Neural cell (in vitro differentiated cells): ENCODE measurements around the gene ARHGEF7.

Source experiments
- RAD21 ChIP-seq: fragments of 450-650 bp; conservative IDR thresholded peaks from 2 replicates; pipeline ENCODE4 v1.6.1; 2014; ENCODE audit warnings: antibody characterized with exemption, mild to moderate bottlenecking, moderate library complexity
- REST ChIP-seq: IDR thresholded peaks from 2 replicates; pipeline ENCODE4 v1.6.1; 2012; ENCODE audit warnings: borderline replicate concordance

- TF ChIP-seq REST (no peak), RAD21 (no peak)
These were observed 1.7 kb downstream of the ARHGEF7 start for GRCh38 chr13:111116856-111117255.
